BJ (cell line): ENCODE data around the gene PHACTR2. TPM values are rescaled to one million over a fixed set of nuclear protein-coding genes. Genes with fewer than 3 reads are reported as not detected.
"Not testable (repeated sequence)": the region's sequence is repeated elsewhere in the genome, so short reads cannot be mapped to it uniquely, and the experiment has no call there.

Experiments
- CTCF ChIA-PET: fragments of 350-600 bp; formaldehyde crosslinking; extraction: SDS; loops from one replicate; lab custom pipeline; 2021; ENCODE audit warnings: antibody characterized with exemption, inconsistent platforms; lab: Yijun Ruan, JAX
- POLR2A ChIA-PET: fragments of 300-600 bp; sonication (Branson Sonifier 250); formaldehyde crosslinking; extraction: SDS; loops from one replicate; lab custom pipeline; 2021; ENCODE audit warnings: antibody characterized with exemption; lab: Charles Lee
- DNase-seq: peaks from one replicate; pipeline ENCODE4 v3.0.0-alpha.2; 2011; ENCODE audit warnings: low read depth
- H3K27me3 ChIP-seq: 2 replicates; pipeline ENCODE4 v1.6.0; 2011; ENCODE audit warnings: low read length; ENCODE audit not compliant: control insufficient read depth, insufficient read depth
- H3K36me3 ChIP-seq: 2 replicates; pipeline ENCODE4 v1.5.1; 2011; ENCODE audit warnings: low read length; ENCODE audit not compliant: control insufficient read depth, insufficient read depth
- H3K4me3 ChIP-seq: 2 replicates; pipeline ENCODE4 v1.5.1; 2011; ENCODE audit warnings: low read depth, mild to moderate bottlenecking, control low read depth, low read length
- CTCF ChIP-seq: IDR thresholded peaks from 2 replicates; pipeline ENCODE4 v1.5.1; 2011; ENCODE audit warnings: low read depth, mild to moderate bottlenecking, control low read depth, inconsistent platforms, low read length, moderate library complexity; ENCODE audit not compliant: insufficient read depth
- polyA plus RNA-seq: library from polyadenylated mRNA; depleted of rRNA; stranded (reverse); fragments of >200 nt; gene quantifications from 2 replicates; pipeline ENCODE4 v1.2.3, GENCODE V29; 2011

The PHACTR2 gene
- polyA plus RNA-seq, 1 experiment, result 26.0 TPM

GRCh38 chr6:143844006-143844405 lies 166.2 kb downstream of the PHACTR2 start:
- no peak for DNase-seq
- Histone ChIP-seq H3K4me3 (peak overlapping the region; percentile 78), H3K27me3 (no peaks in the 10 kb centered on the region), H3K36me3 (peaks cover 17% of the 10 kb centered on the region)
- POLR2A ChIA-PET, result no interaction called here
- CTCF ChIA-PET, result interaction anchor here (1.6 to 2.0 kb wide), 2 partner anchors 169 to 269 kb away, joined by 4 to 7 read pairs; no protein-coding TSS in a partner anchor
- no peak for TF ChIP-seq CTCF

- DNase-seq, result no peak
- no peak overlapping the region for H3K4me3 ChIP-seq
- POLR2A ChIA-PET, result no interaction called here
- CTCF ChIA-PET, result interaction anchor here (1.6 kb wide), 1 partner anchor 269 kb away, joined by 5 read pairs; no protein-coding TSS in a partner anchor
- H3K27me3 ChIP-seq, result no peaks in the 10 kb centered on the region
- peaks cover 17% of the 10 kb centered on the region for H3K36me3 ChIP-seq
- TF ChIP-seq CTCF, result no peak
These were observed 167.3 kb downstream of the PHACTR2 start for GRCh38 chr6:143845033-143845432.

- POLR2A ChIA-PET, DNase-seq, H3K27me3 ChIP-seq, H3K4me3 ChIP-seq, CTCF ChIA-PET: not testable (repeated sequence)
- H3K36me3 ChIP-seq, result peaks cover 11% of the 10 kb centered on the region
These were observed 173.9 kb downstream of the PHACTR2 start for GRCh38 chr6:143851706-143852105.

- H3K4me3 ChIP-seq, H3K36me3 ChIP-seq, H3K27me3 ChIP-seq, POLR2A ChIA-PET, CTCF ChIA-PET, DNase-seq: not testable (repeated sequence)
These were observed 177.3 kb downstream of the PHACTR2 start for GRCh38 chr6:143855057-143855456.

- CTCF ChIA-PET, POLR2A ChIA-PET, H3K27me3 ChIP-seq, DNase-seq, H3K36me3 ChIP-seq, H3K4me3 ChIP-seq: not testable (repeated sequence)
These were observed 179.0 kb downstream of the PHACTR2 start for GRCh38 chr6:143856762-143857161.

- peaks cover 5% of the 10 kb centered on the region for H3K36me3 ChIP-seq
- H3K4me3 ChIP-seq, result no peak overlapping the region
- H3K27me3 ChIP-seq, result no peaks in the 10 kb centered on the region
- TF ChIP-seq CTCF, result no peak
- ChIA-PET CTCF (interaction anchor here (0.6 kb wide), 1 partner anchor 42 kb away, joined by 4 read pairs; no protein-coding TSS in a partner anchor), POLR2A (interaction anchor here (0.6 kb wide), 1 partner anchor 151 kb away, joined by 4 read pairs; the partner anchor contains the start of gene PLAGL1)
- no peak for DNase-seq
These were observed 179.9 kb downstream of the PHACTR2 start for GRCh38 chr6:143857651-143858050.
